ENCODE results near the gene LAGE3.

DNA sequence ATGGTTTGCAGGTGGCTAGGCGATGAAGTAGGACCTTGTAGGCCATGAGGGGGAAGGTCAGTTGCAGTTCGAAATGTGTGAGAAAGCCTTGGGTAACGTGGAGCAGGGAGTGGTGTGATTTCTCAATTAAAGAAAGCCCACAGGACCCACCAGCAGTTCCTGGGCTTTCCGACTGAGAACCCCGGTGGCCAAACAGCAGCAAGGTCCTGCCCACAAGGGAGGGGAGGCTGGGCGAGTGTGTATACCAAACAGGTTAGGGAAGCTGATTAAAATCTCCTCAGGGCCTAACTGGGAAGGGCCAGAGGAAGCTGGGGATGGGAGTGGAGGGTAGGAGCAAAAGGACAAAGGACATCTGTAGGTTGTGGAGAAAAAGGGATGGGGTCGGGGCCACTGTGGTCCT, 48.2 kb downstream of the LAGE3 start:
- TF ChIP-seq, protein P1, sequence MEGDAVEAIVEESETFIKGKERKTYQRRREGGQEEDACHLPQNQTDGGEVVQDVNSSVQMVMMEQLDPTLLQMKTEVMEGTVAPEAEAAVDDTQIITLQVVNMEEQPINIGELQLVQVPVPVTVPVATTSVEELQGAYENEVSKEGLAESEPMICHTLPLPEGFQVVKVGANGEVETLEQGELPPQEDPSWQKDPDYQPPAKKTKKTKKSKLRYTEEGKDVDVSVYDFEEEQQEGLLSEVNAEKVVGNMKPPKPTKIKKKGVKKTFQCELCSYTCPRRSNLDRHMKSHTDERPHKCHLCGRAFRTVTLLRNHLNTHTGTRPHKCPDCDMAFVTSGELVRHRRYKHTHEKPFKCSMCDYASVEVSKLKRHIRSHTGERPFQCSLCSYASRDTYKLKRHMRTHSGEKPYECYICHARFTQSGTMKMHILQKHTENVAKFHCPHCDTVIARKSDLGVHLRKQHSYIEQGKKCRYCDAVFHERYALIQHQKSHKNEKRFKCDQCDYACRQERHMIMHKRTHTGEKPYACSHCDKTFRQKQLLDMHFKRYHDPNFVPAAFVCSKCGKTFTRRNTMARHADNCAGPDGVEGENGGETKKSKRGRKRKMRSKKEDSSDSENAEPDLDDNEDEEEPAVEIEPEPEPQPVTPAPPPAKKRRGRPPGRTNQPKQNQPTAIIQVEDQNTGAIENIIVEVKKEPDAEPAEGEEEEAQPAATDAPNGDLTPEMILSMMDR (IDR thresholded peaks at IDR 0.05): no peak
- no peak for TF ChIP-seq POLR2A (IDR thresholded peaks at IDR 0.05)
